NCI-H446 treated with DMSO at 0.1 percent for 48 hours (cell line): ENCODE measurements around the gene PAN2.
"Not testable (repeated sequence)": the region's sequence is repeated elsewhere in the genome, so short reads cannot be mapped to it uniquely, and the experiment has no call there.

Experiments used
- DNase-seq: peaks from one replicate; lab custom pipeline; 2025; lab: John Stamatoyannopoulos, UW

Gene PAN2

GRCh38 chr12:56307221-56307965, 26.4 kb downstream of the PAN2 start:
- DNase-seq = no peak

GRCh38 chr12:56304872-56305590, 28.8 kb downstream of the PAN2 start:
- DNase-seq = no peak

- no peak for DNase-seq
Observed at GRCh38 chr12:56304276-56304675, 29.5 kb downstream of the PAN2 start.

- no peak for DNase-seq
Observed at GRCh38 chr12:56300644-56301464, 32.9 kb downstream of the PAN2 start.

GRCh38 chr12:56299853-56300643, 33.8 kb downstream of the PAN2 start, which contains the start of gene CS:
Gene CS, minus strand, starts transcription at chr12:56300330. Its CDS starts 129 bp downstream, at chr12:56300201.
- peak; percentile 93 for DNase-seq

DNA sequence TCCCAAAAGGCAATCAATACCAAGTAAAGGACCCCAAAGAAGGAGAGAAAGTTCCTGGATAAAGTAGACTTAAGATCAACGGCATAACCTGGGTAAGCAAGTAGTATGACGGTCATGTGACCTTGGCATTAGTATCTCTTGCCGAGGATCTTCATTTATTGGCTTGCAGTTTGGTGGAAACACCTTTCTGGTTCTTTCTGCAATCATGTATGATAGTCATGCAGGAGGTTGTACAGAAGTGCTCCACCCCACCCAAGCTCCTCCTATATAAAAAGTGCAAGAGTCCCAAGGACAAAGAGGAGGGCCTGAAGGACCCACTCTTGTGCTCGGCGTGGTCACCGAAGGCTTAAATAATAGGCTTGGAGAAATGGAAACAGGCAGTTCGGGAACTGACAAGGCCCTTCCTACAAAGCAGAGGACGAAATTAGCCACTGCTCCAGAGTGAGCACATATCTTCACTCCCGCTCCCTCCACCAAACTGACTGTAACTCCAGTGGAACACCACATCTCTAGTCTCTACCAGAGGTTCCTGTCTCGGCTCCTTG, 34.4 kb downstream of the PAN2 start:
- no peak for DNase-seq

DNA sequence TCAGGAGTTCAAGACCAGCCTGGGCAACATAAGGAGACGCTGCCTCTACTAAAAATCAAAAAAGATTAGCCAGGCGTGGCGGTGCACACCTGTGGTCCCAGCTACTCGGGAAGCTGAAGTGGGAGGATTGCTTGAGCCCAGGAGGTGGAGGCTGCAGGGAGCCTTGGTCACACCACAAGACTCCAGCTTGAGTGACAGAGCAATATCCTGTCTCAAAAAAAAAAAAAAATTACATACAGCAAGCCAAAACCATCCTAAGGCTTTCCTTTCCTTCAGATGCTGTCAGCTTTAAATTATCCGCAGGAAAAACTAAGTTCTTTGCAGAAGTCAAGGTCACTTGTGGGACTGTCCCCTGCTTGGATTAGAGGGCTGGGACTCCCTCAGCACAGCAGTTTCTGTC, 35.0 kb downstream of the PAN2 start:
- DNase-seq = no peak

- DNase-seq = no peak
Observed at GRCh38 chr12:56297400-56297799, 36.4 kb downstream of the PAN2 start.

DNA sequence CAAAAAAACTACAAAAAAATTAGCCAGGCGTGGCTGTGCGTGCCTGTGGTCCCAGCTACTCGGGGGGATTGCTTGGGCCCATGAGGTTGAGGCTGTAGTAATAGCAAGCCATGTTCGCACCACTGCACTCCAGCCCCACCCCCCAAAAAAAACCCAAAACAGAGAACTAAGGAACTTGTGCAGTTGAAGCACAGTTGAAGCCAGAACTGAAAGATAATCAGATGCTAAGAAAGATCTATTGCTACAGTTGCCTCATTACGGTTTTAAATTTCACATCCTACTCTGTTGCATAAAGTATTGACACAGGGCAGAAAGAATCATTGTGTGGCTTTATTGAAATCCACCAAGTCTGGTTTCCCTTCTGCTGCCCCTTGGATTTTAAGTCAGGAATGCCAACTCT, 37.5 kb downstream of the PAN2 start:
- no peak for DNase-seq

- DNase-seq = no peak
Observed at GRCh38 chr12:56293795-56294194, 40.0 kb downstream of the PAN2 start.

DNA sequence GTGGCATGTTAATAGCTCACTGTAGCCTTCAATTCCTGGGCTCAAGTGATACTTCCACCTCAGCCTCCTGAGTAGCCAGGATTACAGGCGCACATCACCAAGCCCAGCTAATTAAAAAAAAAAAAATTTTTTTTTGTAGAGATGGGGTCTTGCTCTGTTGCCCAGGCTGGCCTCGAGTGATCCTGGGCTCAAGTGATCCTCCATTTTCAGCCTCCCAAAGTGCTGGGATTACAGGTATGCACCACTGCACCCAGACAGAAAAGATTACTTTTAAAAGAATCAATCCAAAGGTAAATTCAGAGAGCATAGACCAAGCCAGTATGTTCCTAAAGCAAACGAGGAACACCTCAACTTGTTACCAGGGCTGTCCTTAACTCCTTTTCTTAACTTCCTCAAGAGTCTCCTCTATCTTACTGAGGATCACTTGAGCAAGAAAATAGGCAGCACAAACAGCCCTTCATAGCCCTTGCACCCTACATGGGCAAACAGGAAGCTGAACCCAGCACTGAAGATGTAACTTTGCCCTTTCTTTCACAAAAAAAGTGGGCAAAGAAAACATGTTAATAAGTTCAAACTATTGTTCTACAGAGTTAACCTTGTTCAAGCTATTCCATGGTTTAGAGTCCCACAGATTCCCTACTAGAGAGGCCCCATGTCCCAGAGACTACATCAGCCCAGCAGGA, 45.0 kb downstream of the PAN2 start:
- DNase-seq = no peak

DNA sequence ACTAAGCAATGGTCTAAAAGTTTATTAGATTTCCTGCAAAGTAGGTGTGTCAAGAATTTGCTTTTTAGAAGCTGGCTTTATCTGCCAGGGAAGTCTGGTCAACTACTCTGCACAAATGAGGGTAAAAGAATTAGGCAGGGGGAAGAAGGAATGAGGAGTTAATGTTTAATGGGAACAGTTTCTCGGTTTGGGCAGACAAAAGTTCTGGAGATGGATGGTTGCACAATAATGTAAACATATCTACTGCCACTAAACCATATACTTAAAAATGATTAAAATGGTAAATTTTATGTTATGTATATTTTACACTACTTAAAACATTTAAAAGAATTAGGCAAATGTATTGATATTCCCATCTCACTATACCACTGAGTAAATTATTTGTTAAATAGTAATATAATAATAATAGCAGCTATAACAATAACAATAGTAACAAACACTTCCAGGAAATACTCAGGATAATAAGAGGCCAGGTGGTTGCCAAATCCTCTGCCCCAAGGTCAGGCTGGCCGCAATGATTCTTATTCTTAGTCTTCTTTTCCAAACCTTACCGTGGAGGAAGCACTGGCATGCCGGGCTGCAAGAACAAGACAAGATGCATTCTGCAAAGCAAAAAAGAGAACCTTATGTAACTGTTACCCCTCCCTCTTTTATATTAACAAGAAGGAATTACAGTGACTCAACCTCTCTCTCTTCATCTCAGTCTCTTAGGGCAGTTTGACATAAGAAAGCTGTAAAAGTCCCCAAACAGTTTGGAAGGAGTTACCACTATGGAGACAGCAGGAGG, 47.6 kb downstream of the PAN2 start:
- no peak for DNase-seq

DNA sequence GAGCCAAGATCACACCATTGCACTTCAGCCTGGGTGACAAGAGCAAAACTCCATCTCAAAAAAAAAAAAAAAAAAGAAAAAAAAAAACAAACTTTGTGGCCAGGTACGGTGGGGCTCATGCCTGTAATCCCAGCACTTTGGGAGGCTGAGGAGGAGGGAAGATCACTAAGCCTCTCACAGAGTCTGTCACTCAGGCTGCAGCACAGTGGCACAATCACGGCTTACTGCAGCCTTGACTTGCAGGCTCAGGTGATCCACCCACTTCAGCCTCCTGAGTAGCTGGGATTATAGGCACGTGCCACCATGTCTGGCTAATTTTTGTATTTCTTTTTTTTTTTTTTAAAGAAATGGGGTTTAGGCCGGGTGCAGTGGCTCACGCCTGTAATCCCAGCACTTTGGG, 49.5 kb downstream of the PAN2 start:
- not testable (repeated sequence) for DNase-seq

GRCh38 chr12:56282579-56282978, 51.2 kb downstream of the PAN2 start:
- DNase-seq = no peak

- no peak for DNase-seq
Observed at GRCh38 chr12:56282030-56282429, 51.8 kb downstream of the PAN2 start.

DNA sequence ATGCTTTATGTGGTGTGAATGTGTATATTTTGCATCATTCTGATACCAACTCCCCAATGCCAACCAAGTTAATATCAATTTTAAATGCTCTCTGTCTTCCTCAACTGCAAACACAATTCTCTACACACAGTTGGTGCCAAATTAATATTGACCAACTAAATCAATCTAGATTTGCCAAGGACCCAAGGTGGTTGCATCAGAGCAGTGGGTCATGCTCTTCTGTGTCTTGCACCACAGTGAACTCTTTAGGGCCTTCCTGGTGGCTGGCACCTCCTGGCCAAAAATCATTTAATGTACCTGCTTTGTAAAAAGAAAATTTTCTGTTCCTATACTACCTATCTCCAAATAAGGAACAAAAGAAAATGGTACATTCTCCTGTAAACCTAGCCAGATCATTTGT, 53.0 kb downstream of the PAN2 start:
- DNase-seq = no peak

- no peak for DNase-seq
Observed at GRCh38 chr12:56278905-56279304, 54.9 kb downstream of the PAN2 start.

DNA sequence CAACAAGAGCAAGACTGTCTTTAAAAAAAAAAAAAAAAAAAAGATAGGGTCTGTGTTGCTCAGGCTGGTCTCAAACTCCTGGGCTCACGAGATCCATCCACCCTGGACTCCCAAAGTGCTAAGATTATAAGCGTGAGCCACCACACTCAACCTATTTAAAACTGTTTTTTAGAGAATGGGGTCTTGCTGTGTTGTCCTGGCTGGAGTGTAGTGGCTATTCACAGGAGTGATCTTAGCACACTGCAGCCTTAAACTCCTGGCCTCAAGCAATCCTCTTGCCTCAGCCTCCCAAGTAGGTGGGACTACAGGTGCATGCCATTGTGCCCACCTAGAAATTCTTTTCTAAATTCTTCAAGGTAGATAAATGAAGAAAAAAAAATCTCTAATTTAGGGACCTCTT, 59.5 kb downstream of the PAN2 start:
- no peak for DNase-seq

GRCh38 chr12:56272468-56272867, 61.3 kb downstream of the PAN2 start:
- not testable (repeated sequence) for DNase-seq

- no peak for DNase-seq
Observed at GRCh38 chr12:56271031-56271430, 62.8 kb downstream of the PAN2 start.
